ENCODE data around the gene CD48.
"Not testable (repeated sequence)": the region's sequence is repeated elsewhere in the genome, so short reads cannot be mapped to it uniquely, and the experiment has no call there.

CD48 gene

GRCh38 chr1:160712525-160713080, 981 bp upstream of the CD48 start:
- peak in 4 of 5 donors; percentile 30 to 82 (median 46) for DNase-seq

- no peak for DNase-seq
These were observed 383 bp downstream of the CD48 start for GRCh38 chr1:160711276-160711601.

GRCh38 chr1:160710517-160711252, 937 bp downstream of the CD48 start:
- DNase-seq: peak in 1 of 5 donors; percentile 28

GRCh38 chr1:160709715-160710114, 1.9 kb downstream of the CD48 start:
- no peak for DNase-seq

- DNase-seq: peak in 1 of 5 donors; percentile 69
These were observed 2.8 kb downstream of the CD48 start for GRCh38 chr1:160708801-160709200.

- DNase-seq: peak in 1 of 5 donors; percentile 62
These were observed 3.5 kb downstream of the CD48 start for GRCh38 chr1:160708118-160708517.

GRCh38 chr1:160707236-160708064, 4.2 kb downstream of the CD48 start:
- DNase-seq: peak in 1 of 5 donors; percentile 70

GRCh38 chr1:160706526-160707235, 4.9 kb downstream of the CD48 start:
- no peak for DNase-seq

GRCh38 chr1:160705742-160706141, 5.9 kb downstream of the CD48 start:
- no peak for DNase-seq

GRCh38 chr1:160705212-160705621, 6.4 kb downstream of the CD48 start:
- not testable (repeated sequence) for DNase-seq

- DNase-seq: no peak
These were observed 7.4 kb downstream of the CD48 start for GRCh38 chr1:160704250-160704649.

- DNase-seq: no peak
These were observed 9.5 kb downstream of the CD48 start for GRCh38 chr1:160702100-160702499.

- not testable (repeated sequence) for DNase-seq
These were observed 19.2 kb downstream of the CD48 start for GRCh38 chr1:160692390-160692789.

GRCh38 chr1:160685266-160685665, 26.4 kb downstream of the CD48 start:
- DNase-seq: peak in 1 of 5 donors; percentile 77

GRCh38 chr1:160682983-160683865, 28.4 kb downstream of the CD48 start:
- peak in 1 of 5 donors; percentile 85 for DNase-seq

GRCh38 chr1:160681891-160682140, 29.8 kb downstream of the CD48 start:
- no peak for DNase-seq

- DNase-seq: peak; percentile 62 to 91 (median 79)
These were observed 30.3 kb downstream of the CD48 start for GRCh38 chr1:160681066-160681890.

- no peak for DNase-seq
These were observed 31.2 kb downstream of the CD48 start for GRCh38 chr1:160680399-160680798.

- DNase-seq: no peak
These were observed 31.7 kb downstream of the CD48 start for GRCh38 chr1:160679893-160680292.

GRCh38 chr1:160676869-160677597, 34.6 kb downstream of the CD48 start:
- no peak for DNase-seq

Data from T-helper 1 cell (primary cell).